Adrenal gland (tissue), 12 donors: ENCODE measurements around the gene NDEL1. TPM values are rescaled to one million over a fixed set of nuclear protein-coding genes. Genes with fewer than 3 reads are reported as not detected.

Experiments
- DNase-seq, 7 donors: peaks; one replicate each; pipeline ENCODE4 v3.0.0-alpha.2; 2019 to 2020
- H3K27ac ChIP-seq, 5 donors: fragments of 200-600 bp; sonication (generic) in 4 of 5; 1 replicate in 3 of 5; 2 replicates in 2 of 5; pipeline versions ENCODE4 v1.5.1 to v1.8.0; 2016 to 2020; ENCODE audit warnings: mild to moderate bottlenecking in 1 of 5
- H3K27me3 ChIP-seq: fragments of 200-600 bp; 2 replicates; pipeline ENCODE4 v1.8.0; 2021
- H3K36me3 ChIP-seq, 2 donors: fragments of 200-600 bp; replicated peaks in 1 of 2; 1 replicate in 1 of 2; 2 replicates in 1 of 2; pipeline versions ENCODE4 v1.5.1 to v1.8.0; 2018 to 2022
- H3K4me1 ChIP-seq, 2 donors: fragments of 200-600 bp; replicated peaks in 1 of 2; 1 replicate in 1 of 2; 2 replicates in 1 of 2; pipeline versions ENCODE4 v1.5.1 to v1.8.0; 2018 to 2021
- H3K4me3 ChIP-seq, 4 donors: fragments of 200-600 bp; sonication (generic) in 3 of 4; one replicate each; pipeline ENCODE4 v1.5.1; 2016 to 2018
- H3K9me3 ChIP-seq, 3 donors: fragments of 200-600 bp; sonication (generic) in 1 of 3; replicated peaks in 1 of 3; 1 replicate in 2 of 3; 2 replicates in 1 of 3; pipeline versions ENCODE4 v1.5.1 to v1.8.0; 2016 to 2021
- CTCF ChIP-seq, 6 experiments: fragments of 450-650 bp in 4 of 6; fragments of 200-600 bp in 2 of 6; sonication (generic) in 1 of 6; IDR thresholded peaks; 1 replicate in 5 of 6; 2 replicates in 1 of 6; pipeline versions ENCODE4 v1.5.1 to v1.8.0; 2016 to 2021; ENCODE audit warnings: antibody characterized with exemption in 6 of 6, mild to moderate bottlenecking in 2 of 6, moderate library complexity in 1 of 6
- POLR2A ChIP-seq, 2 donors: fragments of 450-650 bp; IDR thresholded peaks; one replicate each; pipeline ENCODE4 v1.6.1; 2017; ENCODE audit warnings: antibody characterized with exemption in 2 of 2, mild to moderate bottlenecking in 2 of 2, moderate library complexity in 1 of 2
- WGBS, 4 donors: extraction: QIAGEN DNeasy Blood & Tissue Kit in 2 of 4; methylation state at CpG; one replicate each; pipeline versions ENCODE4 v1.1.5 to v1.1.7; 2013 to 2017; 5-methylcytosine and 5-hydroxymethylcytosine counted together
- intact Hi-C, 2 donors: fragments of 100-400 bp; cut with DNase I; formaldehyde crosslinking; loops; one replicate each; pipeline versions ENCODE4 v1.14.1 to v1.15.0; 2022 to 2023
- polyA plus RNA-seq, 3 donors: library from polyadenylated mRNA; stranded (reverse); fragments of 200-250 nt in 2 of 3; fragments of 350-450 nt in 1 of 3; fragmentation: Illumina TruSeq in 1 of 3; extraction: RNeasy Lipid Tissue Mini Kit (QIAGEN cat#74804) in 1 of 3; gene quantifications; one replicate each; pipeline ENCODE4 v1.2.3, GENCODE V29; 2013 to 2014
- total RNA-seq, 9 donors: library from RNA; depleted of rRNA in 4 of 9; stranded (reverse); fragments of >200 nt in 4 of 9; fragments of 120-200 nt in 1 of 9; fragmentation: NEBNext Ultra II Directional in 1 of 9; extraction: Animal tissue kit (Norgen Biotek cat#: 25700) in 1 of 9; gene quantifications; one replicate each; pipeline versions ENCODE4 v1.1.0 to v1.2.4, GENCODE V29; 2013 to 2023
- donor health status: healthy with polysubstance abuse.
- donor health status: Bipolar disorder and iron deficiency.
- donor health status: DM: yes; HTN: yes; CAD: no.
- donor health status: DM: no; HTN: no; CAD: no.
- donor health status: DM: no; HTN: no; CAD: no.
- donor health status: DM: yes; HTN: yes; CAD: no.

NDEL1 gene
- total and polyA plus RNA-seq, 12 donors, result 21.9 to 265 (median 47.0) TPM

DNA sequence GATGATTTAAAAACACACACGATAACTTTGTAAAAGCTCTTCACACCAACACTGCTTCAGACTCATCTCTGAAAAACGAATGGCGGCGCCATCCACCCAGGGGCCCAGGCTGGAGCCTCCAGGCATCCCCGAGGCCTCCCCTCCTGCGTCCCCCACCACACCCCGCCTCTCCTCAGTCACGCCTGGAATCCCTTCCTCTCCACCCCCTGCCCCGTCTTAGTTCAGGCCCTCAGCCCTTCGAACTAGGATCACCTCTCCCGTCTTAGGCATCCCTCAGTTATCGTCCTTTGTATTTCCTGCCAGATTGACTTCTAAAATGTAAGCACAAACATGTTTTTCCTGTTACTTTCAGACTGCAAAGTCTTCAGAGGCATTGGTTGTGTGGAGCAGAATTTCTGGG, 58.3 kb downstream of the NDEL1 start:
- no peak for TF ChIP-seq CTCF (IDR thresholded peaks at IDR 0.05)
- no peak for TF ChIP-seq POLR2A (IDR thresholded peaks at IDR 0.05)
- DNase-seq, result peak in 1 of 7 donors; percentile 39
- Histone ChIP-seq H3K27ac (no peak overlapping the region), H3K27me3 (no peaks in the 10 kb centered on the region), H3K9me3 (no peaks in the 10 kb centered on the region), H3K4me1 (no peaks in the 10 kb centered on the region), H3K4me3 (no peak overlapping the region), H3K36me3 (peaks cover 0 to 66% of the 10 kb centered on the region in 2 donors)
- WGBS, 4 donors, result 82 to 87% (median 85%) methylated on average over 12 of the region's 12 CpGs
- intact Hi-C loops, result no loop called here

GRCh38 chr17:8494506-8495111, 58.9 kb downstream of the NDEL1 start:
- intact Hi-C loops, result no loop called here
- peaks cover 0 to 72% of the 10 kb centered on the region in 2 donors for H3K36me3 ChIP-seq
- H3K27ac ChIP-seq, result no peak overlapping the region
- H3K4me3 ChIP-seq, result no peak overlapping the region
- peaks cover 0 to 5% of the 10 kb centered on the region in 2 donors for H3K4me1 ChIP-seq
- TF ChIP-seq POLR2A (IDR thresholded peaks at IDR 0.05) (no peak), CTCF (IDR thresholded peaks at IDR 0.05) (no peak)
- H3K27me3 ChIP-seq, result no peaks in the 10 kb centered on the region
- peak in 1 of 7 donors; percentile 33 for DNase-seq
- no peaks in the 10 kb centered on the region for H3K9me3 ChIP-seq
- WGBS, 4 donors, result 80 to 94% (median 89%) methylated on average over 8 of the region's 8 CpGs

DNA sequence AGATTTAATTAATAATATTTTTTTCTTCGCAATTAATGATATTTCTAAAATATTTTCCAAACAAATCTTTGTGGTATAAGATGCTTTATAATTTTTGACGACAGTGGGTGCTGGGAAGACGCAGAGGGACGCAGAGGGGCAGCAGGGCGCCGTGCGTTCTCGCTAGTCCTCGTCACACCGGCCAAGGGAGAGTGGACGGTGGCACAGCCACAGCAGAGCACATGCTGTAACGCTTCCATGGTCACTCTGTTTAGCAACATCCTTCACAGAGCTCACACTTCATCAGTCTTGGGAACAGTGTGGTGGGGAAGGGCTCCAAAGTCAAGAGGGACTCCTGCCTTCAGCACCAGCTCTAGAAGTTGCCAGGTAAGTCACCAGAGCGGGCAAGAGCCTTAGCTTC, 60.4 kb downstream of the NDEL1 start:
- 87 to 89% (median 89%) methylated on average over 12 to 13 of the region's 13 CpGs for WGBS, 4 donors
- TF ChIP-seq POLR2A (IDR thresholded peaks at IDR 0.05), result no peak
- TF ChIP-seq CTCF (IDR thresholded peaks at IDR 0.05), result no peak

GRCh38 chr17:8499171-8499570, 63.5 kb downstream of the NDEL1 start:
- DNase-seq, result peak in 4 of 7 donors; percentile 43 to 58 (median 49)
- H3K4me3 ChIP-seq, result no peak overlapping the region
- 56 to 76% (median 60%) methylated on average over 9 of the region's 9 CpGs for WGBS, 4 donors
- intact Hi-C loops, result no loop called here
- H3K27ac ChIP-seq, result no peak overlapping the region
- no peaks in the 10 kb centered on the region for H3K9me3 ChIP-seq
- TF ChIP-seq POLR2A (IDR thresholded peaks at IDR 0.05), result no peak
- TF ChIP-seq CTCF (IDR thresholded peaks at IDR 0.05), result no peak
- peaks cover 0 to 45% of the 10 kb centered on the region in 2 donors for H3K36me3 ChIP-seq
- H3K27me3 ChIP-seq, result no peaks in the 10 kb centered on the region
- H3K4me1 ChIP-seq, result peaks cover 0 to 7% of the 10 kb centered on the region in 2 donors

More for the DNA sequence above, 60.4 kb downstream of the NDEL1 start:
- peak in 1 of 7 donors; percentile 30 for DNase-seq
- Histone ChIP-seq H3K4me1 (peaks cover 0 to 7% of the 10 kb centered on the region in 2 donors), H3K4me3 (no peak overlapping the region), H3K9me3 (no peaks in the 10 kb centered on the region), H3K36me3 (peaks cover 0 to 68% of the 10 kb centered on the region in 2 donors), H3K27me3 (no peaks in the 10 kb centered on the region), H3K27ac (no peak overlapping the region)
- intact Hi-C loops, result no loop called here
